GM19099 (cell line): ENCODE data around the gene YBX2.

Experiments used
- POLR2A ChIP-seq: IDR thresholded peaks from 3 replicates; pipeline ENCODE4 v1.6.1; 2011; ENCODE audit warnings: low read depth; ENCODE audit not compliant: insufficient read length; ENCODE audit errors: extremely low read depth

YBX2 gene

DNA sequence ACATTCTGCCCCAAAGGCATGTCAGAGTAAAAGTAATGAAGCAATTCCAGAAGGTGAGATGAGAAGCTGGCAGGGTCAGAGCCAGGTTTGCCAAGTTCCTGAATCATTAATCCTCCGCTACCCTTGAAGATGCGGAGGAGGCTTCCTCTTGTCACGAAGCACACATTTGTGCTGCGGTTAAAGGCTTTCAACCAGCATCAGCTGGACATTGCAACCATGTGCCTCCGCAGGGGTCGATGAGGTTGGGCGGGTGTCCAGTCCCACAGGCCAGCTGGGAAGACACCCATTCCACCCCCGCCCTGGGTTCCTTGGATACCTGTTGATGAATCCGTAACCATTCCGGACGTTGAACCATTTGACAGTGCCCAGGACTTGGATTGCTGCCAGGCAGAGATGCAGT, 1.3 kb downstream of the YBX2 start:
- no peak for TF ChIP-seq POLR2A

DNA sequence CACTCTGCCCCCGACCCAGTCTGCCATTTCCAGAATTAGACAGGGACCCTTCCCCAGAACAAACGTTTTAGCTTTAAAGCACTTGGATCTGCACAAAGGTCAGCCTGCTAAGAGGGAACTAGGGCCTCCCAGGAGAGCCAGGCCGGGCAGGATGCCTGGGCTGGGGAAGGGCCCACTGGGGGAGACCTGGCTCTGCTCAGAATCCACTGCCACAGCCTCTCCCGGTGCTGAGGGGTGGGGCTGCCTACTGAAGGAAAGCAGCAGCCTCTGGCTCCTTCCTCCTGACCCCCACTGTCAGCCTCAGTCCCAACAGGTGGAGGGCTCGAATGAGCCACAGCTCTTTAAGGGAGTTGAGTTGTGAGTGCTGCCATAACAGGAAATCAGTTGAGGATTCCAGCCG, 1.7 kb downstream of the YBX2 start:
- TF ChIP-seq POLR2A, result no peak

DNA sequence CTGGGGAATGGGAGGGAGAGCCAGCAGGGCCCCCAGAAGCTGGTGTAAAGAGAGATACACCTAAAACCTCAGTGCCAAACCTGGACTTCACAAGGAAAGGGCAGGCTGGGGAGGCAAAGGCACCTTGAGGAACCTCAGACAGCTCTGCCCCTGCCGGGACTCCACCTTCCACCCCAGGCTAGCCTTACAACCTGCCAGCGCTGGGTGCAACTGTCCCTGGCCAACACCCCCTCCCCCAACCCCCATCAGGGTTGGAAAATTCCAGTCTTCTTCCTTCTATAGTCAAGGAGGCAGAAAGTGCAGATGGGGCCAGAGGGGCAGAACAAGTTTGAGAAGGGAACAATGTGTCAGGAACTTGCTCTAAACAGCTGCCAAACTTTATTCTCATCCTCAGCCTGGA, 2.2 kb downstream of the YBX2 start:
- TF ChIP-seq POLR2A, result no peak

DNA sequence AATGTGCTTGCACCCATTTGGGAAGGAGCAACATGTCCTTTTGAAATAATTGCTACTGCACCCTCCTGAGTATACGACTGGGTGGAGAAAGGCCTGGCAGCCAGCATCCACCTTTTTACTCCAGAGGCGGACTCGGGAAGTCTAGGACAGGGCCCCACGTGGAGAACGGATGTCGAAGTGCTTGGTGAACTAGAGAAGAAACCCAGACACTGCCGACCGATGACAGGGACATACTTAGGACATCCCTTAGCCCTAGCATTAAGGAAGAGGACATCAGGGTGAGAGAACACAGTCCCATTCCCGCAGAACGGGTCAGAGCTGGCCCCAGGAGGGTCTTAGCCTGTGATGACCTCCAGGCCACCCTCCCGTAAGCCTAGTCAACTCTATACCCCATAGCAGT, 3.8 kb downstream of the YBX2 start:
- no peak for TF ChIP-seq POLR2A

DNA sequence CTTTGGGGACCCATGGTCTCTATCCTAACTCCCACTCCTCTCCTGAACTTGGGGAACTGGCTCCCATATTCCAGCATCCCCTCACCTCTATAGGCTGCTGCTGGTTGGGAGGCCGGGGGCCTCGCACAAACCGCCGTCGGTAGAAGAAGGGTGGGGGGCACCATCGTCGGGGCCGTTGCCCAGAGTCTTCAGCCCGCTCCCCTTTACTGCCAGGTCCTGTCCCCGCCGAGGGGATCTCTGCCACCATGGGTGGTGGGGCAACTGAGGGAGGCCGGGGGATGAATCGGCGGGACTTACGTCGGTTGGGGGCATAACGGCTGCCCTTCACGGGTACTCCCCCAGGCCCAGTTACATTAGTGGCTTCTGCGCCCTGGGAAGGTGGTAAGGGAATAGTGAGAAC, 4.3 kb downstream of the YBX2 start:
- no peak for TF ChIP-seq POLR2A

DNA sequence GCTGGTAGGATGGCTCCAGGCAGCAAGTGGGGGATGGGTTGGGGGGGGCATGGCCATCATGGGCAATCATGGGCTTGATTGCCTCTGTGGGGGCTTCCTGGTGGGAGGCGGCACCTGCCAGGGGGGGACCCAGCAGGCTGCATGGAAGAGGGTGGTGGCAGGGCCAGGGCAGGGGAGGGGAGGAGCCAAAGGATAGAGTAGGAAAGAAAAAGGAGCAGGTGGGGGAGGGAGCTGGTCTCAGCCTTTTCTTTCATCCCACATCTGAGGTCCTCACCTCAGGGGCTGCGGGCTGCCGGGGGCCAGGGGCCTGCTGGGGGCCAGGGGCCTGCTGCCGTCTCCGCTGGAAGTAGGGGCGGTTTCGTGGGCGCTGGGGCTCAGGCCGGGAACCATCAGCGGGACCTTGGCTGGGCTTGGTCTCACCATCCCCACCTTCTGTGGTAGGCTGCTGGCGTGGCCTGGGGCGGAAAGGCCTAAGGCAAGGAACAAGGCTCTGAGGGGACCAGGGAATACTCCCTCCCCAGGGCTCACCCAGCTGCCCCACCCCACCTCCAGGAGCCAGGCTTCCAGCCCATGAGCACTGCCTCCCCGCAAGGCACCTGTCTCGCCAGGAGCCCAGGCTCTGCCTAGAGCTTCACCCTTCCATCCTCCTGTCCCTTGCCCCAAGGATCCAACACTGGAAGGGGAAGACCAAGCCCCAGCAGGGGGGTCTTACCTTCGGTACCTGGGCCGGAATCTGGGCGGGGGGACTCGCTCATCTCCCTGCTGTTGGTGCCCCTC, 5.0 kb downstream of the YBX2 start:
- TF ChIP-seq POLR2A, result no peak

DNA sequence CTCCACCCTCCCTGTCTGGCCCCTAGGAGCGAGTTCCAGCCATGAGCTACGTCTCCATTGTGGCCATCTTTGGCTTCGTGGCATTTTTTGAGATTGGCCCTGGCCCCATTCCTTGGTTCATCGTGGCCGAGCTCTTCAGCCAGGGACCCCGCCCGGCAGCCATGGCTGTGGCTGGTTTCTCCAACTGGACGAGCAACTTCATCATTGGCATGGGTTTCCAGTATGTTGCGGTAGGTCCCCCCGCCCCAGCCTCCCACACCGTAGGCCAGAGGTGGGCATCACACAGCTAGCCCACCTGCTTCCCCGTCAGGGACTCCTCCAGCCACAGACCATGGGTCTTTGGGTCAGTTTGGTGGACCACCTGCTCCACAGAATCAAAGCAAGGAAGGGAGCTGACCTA, 8.8 kb downstream of the YBX2 start:
- no peak for TF ChIP-seq POLR2A

DNA sequence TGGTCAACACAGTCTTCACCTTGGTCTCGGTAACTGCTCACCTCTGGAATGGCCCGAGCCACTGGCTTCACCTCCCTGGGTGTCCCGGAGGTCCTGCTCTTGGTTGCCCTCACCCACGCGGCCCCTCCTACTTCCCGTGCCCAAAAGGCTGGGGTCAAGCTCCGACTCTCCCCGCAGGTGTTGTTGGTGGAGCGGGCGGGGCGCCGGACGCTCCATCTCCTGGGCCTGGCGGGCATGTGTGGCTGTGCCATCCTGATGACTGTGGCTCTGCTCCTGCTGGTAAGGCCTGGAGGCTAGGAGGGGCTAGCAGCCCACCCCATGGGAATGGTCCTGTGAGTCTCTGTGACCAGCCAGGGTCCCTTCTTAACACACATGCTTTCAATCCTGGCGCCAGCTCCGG, 9.5 kb downstream of the YBX2 start:
- no peak for TF ChIP-seq POLR2A

DNA sequence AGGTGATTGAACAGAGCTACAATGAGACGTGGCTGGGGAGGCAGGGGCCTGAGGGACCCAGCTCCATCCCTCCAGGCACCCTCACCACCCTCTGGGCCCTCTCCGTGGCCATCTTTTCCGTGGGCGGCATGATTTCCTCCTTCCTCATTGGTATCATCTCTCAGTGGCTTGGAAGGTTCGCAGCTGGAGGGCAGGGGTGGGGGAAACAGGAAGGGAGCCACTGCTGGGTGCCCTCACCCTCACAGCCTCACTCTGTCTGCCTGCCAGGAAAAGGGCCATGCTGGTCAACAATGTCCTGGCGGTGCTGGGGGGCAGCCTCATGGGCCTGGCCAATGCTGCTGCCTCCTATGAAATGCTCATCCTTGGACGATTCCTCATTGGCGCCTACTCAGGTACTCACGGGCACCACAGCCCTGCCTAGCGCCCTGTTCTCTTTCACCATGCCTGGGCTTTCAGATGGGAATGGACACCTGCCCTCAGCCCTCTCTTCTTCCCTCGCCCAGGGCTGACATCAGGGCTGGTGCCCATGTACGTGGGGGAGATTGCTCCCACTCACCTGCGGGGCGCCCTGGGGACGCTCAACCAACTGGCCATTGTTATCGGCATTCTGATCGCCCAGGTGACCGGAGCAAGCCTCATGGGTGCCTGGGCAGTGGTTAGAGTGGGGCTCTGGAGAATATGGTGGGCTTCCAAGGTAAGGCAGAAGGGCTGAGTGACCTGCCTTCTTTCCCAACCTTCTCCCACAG, 10.8 kb downstream of the YBX2 start:
- TF ChIP-seq POLR2A, result no peak

DNA sequence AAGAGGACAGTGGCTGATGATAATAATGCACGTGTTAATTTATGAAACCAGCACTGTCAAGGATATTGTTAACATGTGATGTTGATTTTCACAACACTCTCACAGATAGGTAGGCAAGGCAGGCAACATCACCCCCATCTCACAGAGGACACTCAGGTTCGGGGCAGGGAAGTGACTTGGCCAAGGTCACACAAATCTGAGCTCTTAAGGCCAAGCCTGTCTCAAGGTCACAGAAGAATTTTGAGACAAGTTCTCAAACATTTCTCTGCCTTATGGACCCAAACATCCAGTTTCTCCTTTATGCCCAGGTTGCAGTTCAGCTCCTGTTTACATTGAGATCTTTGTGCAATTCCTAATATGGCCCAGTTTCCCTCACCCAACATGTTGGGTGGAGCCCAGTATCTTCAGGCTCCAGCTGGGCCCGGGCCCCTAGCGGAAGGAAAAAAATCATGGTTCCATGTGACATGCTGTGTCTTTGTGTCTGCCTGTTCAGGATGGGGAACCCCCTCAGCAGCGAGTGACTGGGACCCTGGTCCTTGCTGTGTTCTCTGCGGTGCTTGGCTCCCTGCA, 11.6 kb downstream of the YBX2 start:
- no peak for TF ChIP-seq POLR2A

DNA sequence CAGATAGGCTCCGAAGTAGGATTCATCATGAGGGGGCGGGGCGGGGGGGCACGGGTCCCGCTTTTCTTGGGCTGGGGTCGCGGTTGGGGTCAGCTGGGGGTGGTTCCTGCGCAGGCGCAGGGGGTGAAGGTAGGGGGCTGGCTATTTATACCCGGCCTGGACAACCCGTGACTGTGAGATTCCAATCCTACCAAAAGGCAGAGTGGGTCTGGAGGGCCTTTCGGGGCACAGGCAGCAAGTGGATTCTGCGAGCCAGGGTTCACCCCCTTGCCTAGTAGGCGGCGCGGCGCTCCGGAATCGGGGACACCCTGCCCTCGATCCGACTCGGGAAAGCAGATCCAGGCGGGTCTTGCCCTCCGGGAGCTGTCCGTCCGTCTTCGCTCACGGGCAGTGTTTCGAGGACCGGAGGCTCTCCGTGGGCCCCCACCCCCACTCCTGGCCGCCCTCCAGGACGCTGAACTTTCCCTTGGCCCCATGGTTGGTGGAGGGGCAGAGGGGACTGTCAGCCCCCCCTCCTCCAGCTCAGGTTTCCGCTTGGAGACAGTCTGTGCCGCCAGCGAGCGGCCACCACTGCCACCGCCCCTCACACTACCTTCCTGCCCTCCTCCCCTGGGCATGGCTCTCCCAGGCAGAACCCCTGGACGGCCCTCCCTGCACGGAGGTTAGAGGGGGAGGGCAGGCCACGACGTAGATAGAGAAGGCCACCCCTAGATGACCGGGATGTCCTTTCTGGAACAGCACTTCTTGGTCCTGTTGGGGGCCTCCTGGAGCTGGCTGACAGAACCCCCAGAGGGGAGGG, 12.3 kb downstream of the YBX2 start:
- TF ChIP-seq POLR2A, result no peak

DNA sequence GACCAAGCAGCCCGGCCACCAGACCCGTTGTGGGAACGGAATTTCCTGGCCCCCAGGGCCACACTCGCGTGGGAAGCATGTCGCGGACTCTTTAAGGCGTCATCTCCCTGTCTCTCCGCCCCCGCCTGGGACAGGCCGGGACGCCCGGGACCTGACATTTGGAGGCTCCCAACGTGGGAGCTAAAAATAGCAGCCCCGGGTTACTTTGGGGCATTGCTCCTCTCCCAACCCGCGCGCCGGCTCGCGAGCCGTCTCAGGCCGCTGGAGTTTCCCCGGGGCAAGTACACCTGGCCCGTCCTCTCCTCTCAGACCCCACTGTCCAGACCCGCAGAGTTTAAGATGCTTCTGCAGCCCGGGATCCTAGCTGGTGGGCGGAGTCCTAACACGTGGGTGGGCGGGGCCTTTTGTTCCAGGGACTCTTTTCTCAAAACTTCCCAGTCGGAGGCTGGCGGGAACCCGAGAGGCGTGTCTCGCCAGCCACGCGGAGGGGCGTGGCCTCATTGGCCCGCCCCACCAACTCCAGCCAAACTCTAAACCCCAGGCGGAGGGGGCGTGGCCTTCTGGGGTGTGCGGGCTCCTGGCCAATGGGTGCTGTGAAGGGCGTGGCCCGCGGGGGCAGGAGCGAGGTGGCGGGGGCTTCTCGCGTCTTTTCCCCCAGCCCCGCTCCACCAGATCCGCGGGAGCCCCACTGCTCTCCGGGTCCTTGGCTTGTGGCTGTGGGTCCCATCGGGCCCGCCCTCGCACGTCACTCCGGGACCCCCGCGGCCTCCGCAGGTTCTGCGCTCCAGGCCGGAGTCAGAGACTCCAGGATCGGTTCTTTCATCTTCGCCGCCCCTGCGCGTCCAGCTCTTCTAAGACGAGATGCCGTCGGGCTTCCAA, 13.1 kb downstream of the YBX2 start, which contains the start of gene SLC2A4:
Gene SLC2A4 (plus strand): TSS at position 645 of the 879 bp plus-strand sequence. CDS start 217 bp downstream, at position 862.
- no peak for TF ChIP-seq POLR2A

DNA sequence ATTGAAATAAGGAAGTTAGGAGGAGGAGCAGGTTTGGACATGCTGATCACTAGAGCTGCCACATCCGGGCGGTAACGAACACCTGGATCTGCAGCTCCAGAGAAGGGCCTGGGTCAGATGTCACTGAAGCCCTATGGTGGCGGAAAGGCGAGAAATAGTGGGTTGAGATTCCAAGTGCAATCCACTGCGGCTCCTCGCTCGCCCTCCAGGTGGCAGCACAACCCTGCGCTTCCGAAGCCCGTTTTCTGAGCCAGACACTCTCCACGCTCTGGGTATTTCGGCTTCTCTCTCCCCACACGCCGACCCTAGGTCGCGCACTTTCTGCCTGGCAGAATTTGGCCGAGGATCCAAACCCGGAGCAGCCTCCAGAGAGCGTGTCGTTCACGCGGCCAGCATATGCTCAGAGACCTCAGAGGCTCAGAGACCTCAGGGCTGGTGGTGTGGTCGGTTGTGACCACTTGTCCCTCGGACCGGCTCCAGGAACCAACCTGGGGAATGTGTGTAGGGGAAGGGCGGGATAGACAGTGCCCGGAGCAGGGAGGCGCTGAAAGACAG, 13.8 kb downstream of the YBX2 start:
- no peak for TF ChIP-seq POLR2A

DNA sequence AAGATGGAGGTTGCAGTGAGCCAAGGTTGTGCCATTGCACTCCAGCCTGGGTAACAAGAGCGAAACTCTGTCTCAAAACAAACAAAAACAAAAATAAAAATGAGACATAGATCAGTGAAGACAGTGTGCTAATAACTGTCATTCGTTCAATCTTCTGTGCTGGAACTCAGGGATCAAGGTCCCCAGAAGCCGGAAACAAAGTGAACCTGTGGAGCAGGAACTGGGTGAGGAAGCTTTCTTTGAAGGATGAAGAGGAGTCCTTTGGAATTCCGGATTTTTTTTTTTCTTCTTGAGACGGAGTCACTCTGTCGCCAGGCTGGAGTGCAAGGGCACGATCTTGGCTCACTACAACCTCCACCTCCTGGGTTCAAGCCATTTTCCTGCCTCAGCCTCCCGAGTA, 15.0 kb downstream of the YBX2 start:
- no peak for TF ChIP-seq POLR2A
